ENCODE data around the gene CUX1. TPM values are rescaled to one million over a fixed set of nuclear protein-coding genes. Genes with fewer than 3 reads are reported as not detected.
A peak's percentile ranks its signal among the peaks of the same experiment; 100 is the strongest.

The CUX1 gene
- total RNA-seq, 1 donor from 2014 or later = 101 TPM

- H3K9me3 ChIP-seq = no peaks in the 10 kb centered on the region
- TF ChIP-seq CTCF (IDR thresholded peaks at IDR 0.05) = no peak
- no peaks in the 10 kb centered on the region for H3K36me3 ChIP-seq
- H3K4me1 ChIP-seq = peaks cover 6 to 43% of the 10 kb centered on the region in 2 donors
- H3K4me3 ChIP-seq = peak overlapping the region in 1 of 2 donors; percentile 53
- intact Hi-C loops (cut with DNase I) = loop anchor here (1.0 to 10.0 kb wide), 3 partner anchors 9 to 318 kb away; no protein-coding TSS in a partner anchor
- DNase-seq (ENCODE audit: low spot score in 2 of 2) = no peak
- peak overlapping the region; percentile 89 to 92 for H3K27ac ChIP-seq
- no peaks in the 10 kb centered on the region for H3K27me3 ChIP-seq
Measured at GRCh38 chr7:101933028-101933427, 115.6 kb downstream of the CUX1 start.

GRCh38 chr7:101933688-101934121, 116.3 kb downstream of the CUX1 start:
- H3K36me3 ChIP-seq = no peaks in the 10 kb centered on the region
- H3K4me3 ChIP-seq = peak overlapping the region; percentile 6 to 53
- DNase-seq (ENCODE audit: low spot score in 2 of 2) = no peak
- H3K9me3 ChIP-seq = no peaks in the 10 kb centered on the region
- H3K27me3 ChIP-seq = no peaks in the 10 kb centered on the region
- H3K27ac ChIP-seq = peak overlapping the region; percentile 89 to 92
- H3K4me1 ChIP-seq = peaks cover 6 to 43% of the 10 kb centered on the region in 2 donors
- no peak for TF ChIP-seq CTCF (IDR thresholded peaks at IDR 0.05)
- intact Hi-C loops (cut with DNase I) = loop anchor here (1.0 to 10.0 kb wide), 4 partner anchors 9 to 319 kb away; no protein-coding TSS in a partner anchor

DNA sequence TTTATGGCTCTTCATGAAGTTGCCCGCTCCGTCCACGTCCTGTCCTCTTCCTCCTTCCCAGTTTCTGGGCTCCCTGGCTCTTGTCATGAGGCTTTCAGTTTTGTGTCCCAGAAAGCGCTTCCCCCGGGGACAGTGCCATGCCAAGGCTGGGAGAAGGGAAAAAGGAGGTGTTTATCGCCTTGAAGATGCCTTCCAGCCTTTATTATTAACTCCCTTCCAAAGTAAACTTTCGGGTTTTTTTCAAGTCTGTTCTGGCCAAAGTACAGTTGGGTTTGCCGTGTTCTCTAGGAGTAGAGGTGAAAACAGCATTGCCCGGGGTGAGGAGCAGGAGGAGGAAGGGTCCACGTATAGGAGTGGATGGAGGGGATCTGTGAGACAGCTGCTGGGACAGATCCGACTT, 117.2 kb downstream of the CUX1 start:
- intact Hi-C loops (cut with DNase I) = loop anchor here (2.0 to 10.0 kb wide), 4 partner anchors 18 to 320 kb away; no protein-coding TSS in a partner anchor
- no peak for DNase-seq (ENCODE audit: low spot score in 2 of 2)
- H3K4me1 ChIP-seq = peaks cover 6 to 39% of the 10 kb centered on the region in 2 donors

GRCh38 chr7:101935521-101936141, 118.2 kb downstream of the CUX1 start:
- H3K4me3 ChIP-seq = peak overlapping the region; percentile 47 to 52

More for the DNA sequence above, 117.2 kb downstream of the CUX1 start:
- no peaks in the 10 kb centered on the region for H3K27me3 ChIP-seq
- no peaks in the 10 kb centered on the region for H3K36me3 ChIP-seq
- H3K9me3 ChIP-seq = no peaks in the 10 kb centered on the region
- peak overlapping the region; percentile 89 to 92 for H3K27ac ChIP-seq
- peak overlapping the region; percentile 6 to 53 for H3K4me3 ChIP-seq
- TF ChIP-seq CTCF (IDR thresholded peaks at IDR 0.05) = no peak

DNA sequence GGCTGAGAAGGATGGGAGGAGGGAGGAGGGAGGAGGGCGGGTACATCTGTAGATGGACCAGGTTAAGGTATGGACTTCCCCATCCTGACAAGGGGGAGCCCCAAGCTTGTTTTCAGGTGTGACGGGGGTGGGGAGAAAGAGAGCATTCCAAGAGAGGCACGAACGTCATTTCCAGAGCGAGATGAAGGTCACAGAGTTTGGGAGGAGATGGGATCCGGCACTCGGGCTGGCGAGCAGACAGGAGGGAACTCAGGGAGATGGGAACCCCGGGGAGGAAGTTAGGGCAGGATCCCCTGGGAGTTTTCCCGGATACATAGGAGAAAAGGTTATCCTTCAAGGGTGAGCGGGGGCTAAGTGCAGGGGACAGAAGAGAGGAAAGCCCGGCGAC, 118.8 kb downstream of the CUX1 start:
- intact Hi-C loops (cut with DNase I) = loop anchor here (5.0 to 10.0 kb wide), 2 partner anchors 54 to 321 kb away; no protein-coding TSS in a partner anchor
- peak overlapping the region; percentile 47 to 52 for H3K4me3 ChIP-seq
- peaks cover 6 to 33% of the 10 kb centered on the region in 2 donors for H3K4me1 ChIP-seq
- peak overlapping the region; percentile 89 to 92 for H3K27ac ChIP-seq
- TF ChIP-seq CTCF (IDR thresholded peaks at IDR 0.05) = no peak
- DNase-seq (ENCODE audit: low spot score in 2 of 2) = no peak
- no peaks in the 10 kb centered on the region for H3K27me3 ChIP-seq
- no peaks in the 10 kb centered on the region for H3K9me3 ChIP-seq
- H3K36me3 ChIP-seq = no peaks in the 10 kb centered on the region

More at GRCh38 chr7:101935521-101936141, 118.2 kb downstream of the CUX1 start:
- H3K36me3 ChIP-seq = no peaks in the 10 kb centered on the region
- peak in 1 of 2 donors; percentile 75 for DNase-seq (ENCODE audit: low spot score in 2 of 2)
- TF ChIP-seq CTCF (IDR thresholded peaks at IDR 0.05) = no peak
- no peaks in the 10 kb centered on the region for H3K27me3 ChIP-seq
- H3K4me1 ChIP-seq = peaks cover 6 to 31% of the 10 kb centered on the region in 2 donors
- intact Hi-C loops (cut with DNase I) = loop anchor here (2.0 to 10.0 kb wide), 3 partner anchors 17 to 321 kb away; no protein-coding TSS in a partner anchor
- H3K27ac ChIP-seq = peak overlapping the region; percentile 89 to 92
- H3K9me3 ChIP-seq = no peaks in the 10 kb centered on the region
